ENCODE measurements around the gene LIPN. TPM values are rescaled to one million over a fixed set of nuclear protein-coding genes. Genes with fewer than 3 reads are reported as not detected.

LIPN gene
- total and polyA plus RNA-seq, 12 donors, result 0.06 to 0.53 (median 0.46) TPM; not detected in 9

DNA sequence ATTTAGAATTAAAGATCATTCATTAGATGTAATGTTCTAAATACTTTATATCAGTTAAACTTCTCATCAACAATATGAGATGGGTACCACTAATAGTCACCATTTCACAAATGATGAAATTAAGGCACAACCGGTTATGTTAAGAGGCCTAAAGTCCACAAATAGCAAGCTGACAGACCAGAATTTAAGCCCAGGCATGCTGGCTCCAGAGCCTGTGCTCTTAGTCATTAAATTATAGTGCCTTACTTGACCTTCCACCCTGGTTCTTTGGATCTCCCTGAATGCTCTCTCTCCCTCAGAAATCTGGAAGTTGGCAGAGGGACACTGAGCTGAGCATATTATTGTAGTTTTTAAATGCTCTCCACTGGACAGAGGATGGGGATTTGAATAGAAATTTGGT, 3.6 kb downstream of the LIPN start:
- no peaks in the 10 kb centered on the region for H3K27me3 ChIP-seq
- no peak overlapping the region for H3K4me3 ChIP-seq
- DNase-seq (no peak), ATAC-seq (no peak)
- WGBS, 2 donors, result 59 to 66% methylated on average over 1 of the region's 1 CpG
- H3K9me3 ChIP-seq, result no peaks in the 10 kb centered on the region
- no peaks in the 10 kb centered on the region for H3K36me3 ChIP-seq
- TF ChIP-seq, protein P1, sequence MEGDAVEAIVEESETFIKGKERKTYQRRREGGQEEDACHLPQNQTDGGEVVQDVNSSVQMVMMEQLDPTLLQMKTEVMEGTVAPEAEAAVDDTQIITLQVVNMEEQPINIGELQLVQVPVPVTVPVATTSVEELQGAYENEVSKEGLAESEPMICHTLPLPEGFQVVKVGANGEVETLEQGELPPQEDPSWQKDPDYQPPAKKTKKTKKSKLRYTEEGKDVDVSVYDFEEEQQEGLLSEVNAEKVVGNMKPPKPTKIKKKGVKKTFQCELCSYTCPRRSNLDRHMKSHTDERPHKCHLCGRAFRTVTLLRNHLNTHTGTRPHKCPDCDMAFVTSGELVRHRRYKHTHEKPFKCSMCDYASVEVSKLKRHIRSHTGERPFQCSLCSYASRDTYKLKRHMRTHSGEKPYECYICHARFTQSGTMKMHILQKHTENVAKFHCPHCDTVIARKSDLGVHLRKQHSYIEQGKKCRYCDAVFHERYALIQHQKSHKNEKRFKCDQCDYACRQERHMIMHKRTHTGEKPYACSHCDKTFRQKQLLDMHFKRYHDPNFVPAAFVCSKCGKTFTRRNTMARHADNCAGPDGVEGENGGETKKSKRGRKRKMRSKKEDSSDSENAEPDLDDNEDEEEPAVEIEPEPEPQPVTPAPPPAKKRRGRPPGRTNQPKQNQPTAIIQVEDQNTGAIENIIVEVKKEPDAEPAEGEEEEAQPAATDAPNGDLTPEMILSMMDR (IDR thresholded peaks at IDR 0.05), result no peak
- no peak overlapping the region for H3K27ac ChIP-seq
- intact Hi-C loops (cut with DNase I), result no loop called here
- peaks cover 0 to 9% (median 0%) of the 10 kb centered on the region in 9 donors for H3K4me1 ChIP-seq

DNA sequence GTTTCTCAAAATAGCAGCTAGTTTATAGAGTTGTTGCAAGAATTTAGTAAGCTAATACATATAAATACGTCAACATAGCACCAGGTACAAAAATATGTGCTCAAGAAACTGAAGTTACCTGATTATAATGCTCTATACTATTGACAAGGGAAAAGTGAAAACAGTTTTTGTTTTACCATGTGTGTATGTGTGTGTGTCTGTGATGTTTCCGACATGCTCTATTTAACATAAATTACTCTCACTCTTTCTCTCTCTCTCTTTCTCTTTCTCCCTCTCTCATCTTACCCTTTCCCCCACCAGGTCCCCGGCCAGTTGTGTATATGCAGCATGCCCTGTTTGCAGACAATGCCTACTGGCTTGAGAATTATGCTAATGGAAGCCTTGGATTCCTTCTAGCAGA, 4.3 kb downstream of the LIPN start:
- Histone ChIP-seq H3K9me3 (no peaks in the 10 kb centered on the region), H3K4me3 (no peak overlapping the region), H3K27me3 (no peaks in the 10 kb centered on the region), H3K27ac (no peak overlapping the region), H3K36me3 (no peaks in the 10 kb centered on the region), H3K4me1 (peaks cover 0 to 9% (median 0%) of the 10 kb centered on the region in 9 donors)
- WGBS, 2 donors, result 89 to 90% methylated on average over 3 of the region's 3 CpGs
- intact Hi-C loops (cut with DNase I), result no loop called here
- TF ChIP-seq, protein P1 (IDR thresholded peaks at IDR 0.05), result no peak
- DNase-seq (no peak), ATAC-seq (no peak)

DNA sequence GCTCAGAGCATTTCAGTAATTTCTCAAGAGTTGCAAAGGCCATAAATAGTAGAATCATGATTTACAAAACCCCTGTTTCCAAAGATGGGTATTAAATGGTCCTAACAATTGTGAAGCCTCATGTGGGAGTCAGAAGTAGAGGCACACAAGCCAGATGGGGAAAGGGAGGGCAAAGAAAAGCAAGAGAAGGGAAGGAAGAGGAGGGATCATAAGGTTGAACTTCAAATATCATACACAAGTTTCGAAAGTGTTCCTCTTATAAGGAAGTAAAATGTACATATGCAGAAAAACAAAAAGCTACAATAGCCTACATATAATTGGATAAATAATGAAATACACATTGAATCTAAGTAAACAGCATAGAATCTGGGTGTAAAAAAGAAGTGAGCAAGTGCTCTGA, 6.0 kb downstream of the LIPN start:
- Histone ChIP-seq H3K4me1 (peaks cover 0 to 9% (median 0%) of the 10 kb centered on the region in 9 donors), H3K4me3 (no peak overlapping the region), H3K27ac (peak overlapping the region in 1 of 10 donors; percentile 19), H3K36me3 (no peaks in the 10 kb centered on the region), H3K27me3 (no peaks in the 10 kb centered on the region), H3K9me3 (no peaks in the 10 kb centered on the region)
- WGBS, 2 donors, result 68 to 73% methylated on average over 1 of the region's 1 CpG
- ATAC-seq (no peak), DNase-seq (no peak)
- intact Hi-C loops (cut with DNase I), result no loop called here
- TF ChIP-seq, protein P1 (IDR thresholded peaks at IDR 0.05), result no peak

DNA sequence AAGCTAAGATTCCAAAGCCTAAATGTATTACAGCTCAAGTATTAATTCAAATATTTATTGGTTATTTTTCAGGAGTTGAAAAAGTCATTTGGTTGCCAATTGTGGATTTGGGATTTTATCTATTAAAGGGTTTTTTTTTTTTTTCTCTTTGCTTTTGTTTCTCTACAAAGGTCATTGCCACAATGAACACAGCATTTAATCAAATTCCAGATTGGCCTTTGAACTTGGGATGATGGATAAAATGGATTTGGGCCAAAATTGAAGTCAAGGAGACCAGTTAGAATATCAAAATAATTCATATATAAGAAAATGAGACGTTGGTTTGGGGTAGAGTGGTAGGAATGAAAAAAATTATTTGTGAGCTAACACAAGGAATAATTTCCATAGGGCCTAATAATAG, 9.6 kb downstream of the LIPN start:
- WGBS, 2 donors, result 62 to 69% methylated on average over 1 of the region's 1 CpG
- Histone ChIP-seq H3K4me1 (peaks cover 0 to 9% (median 0%) of the 10 kb centered on the region in 9 donors), H3K27me3 (no peaks in the 10 kb centered on the region), H3K36me3 (no peaks in the 10 kb centered on the region), H3K4me3 (no peak overlapping the region), H3K9me3 (peaks cover 0 to 25% (median 0%) of the 10 kb centered on the region in 11 donors), H3K27ac (no peak overlapping the region)
- TF ChIP-seq, protein P1 (IDR thresholded peaks at IDR 0.05), result no peak
- no peak for ATAC-seq
- intact Hi-C loops (cut with DNase I), result no loop called here
- DNase-seq, result no peak
